CD4-positive, alpha-beta T cell (primary cell): ENCODE results near the gene DTNBP1. TPM values are rescaled to one million over a fixed set of nuclear protein-coding genes. Genes with fewer than 3 reads are reported as not detected.

ENCODE experiments used
- ATAC-seq: fragments of 200-7000 bp; cut with Tn5 transposase; one replicate; pipeline ENCODE4 v1.10.0; 2022; ENCODE audit warnings: mild to moderate bottlenecking; ENCODE audit not compliant: poor library complexity
- CTCF ChIA-PET: fragments of 350-600 bp; sonication (Branson Sonifier 250); formaldehyde crosslinking; loops from one replicate; lab custom pipeline; 2021; ENCODE audit warnings: antibody characterized with exemption, inconsistent platforms; lab: Charles Lee
- POLR2A ChIA-PET: fragments of 350-600 bp; sonication (Branson Sonifier 250); formaldehyde crosslinking; loops from one replicate; lab custom pipeline; 2021; ENCODE audit warnings: antibody characterized with exemption, inconsistent platforms; lab: Charles Lee
- DNase-seq, 14 experiments: peaks; one replicate each; pipeline ENCODE4 v3.0.0-alpha.2; 2013 to 2020; ENCODE audit warnings: mixed read lengths in 2 of 14
- H3K27ac ChIP-seq, 2 donors: one replicate each; pipeline versions ENCODE4 v1.5.1 to v1.7.0; 2013; ENCODE audit warnings: low read length in 2 of 2, low read depth in 1 of 2, mild to moderate bottlenecking in 1 of 2
- H3K27me3 ChIP-seq, 2 experiments: 1 replicate in 1 of 2; 2 replicates in 1 of 2; pipeline versions ENCODE4 v1.6.1 to v1.7.0; 2013; ENCODE audit warnings: low read length in 2 of 2, control low read depth in 1 of 2, mild to moderate bottlenecking in 1 of 2, moderate library complexity in 1 of 2; ENCODE audit not compliant: insufficient read depth in 2 of 2, control insufficient read depth in 1 of 2
- H3K36me3 ChIP-seq: one replicate; pipeline ENCODE4 v1.6.1; 2013; ENCODE audit warnings: low read length, control low read depth; ENCODE audit not compliant: insufficient read depth
- H3K4me1 ChIP-seq: one replicate; pipeline ENCODE4 v1.6.1; 2013; ENCODE audit warnings: low read length, control low read depth; ENCODE audit not compliant: insufficient read depth
- H3K4me3 ChIP-seq: one replicate; pipeline ENCODE4 v1.5.1; 2013; ENCODE audit warnings: mild to moderate bottlenecking, low read length, moderate library complexity
- H3K9me3 ChIP-seq, 2 experiments: 1 replicate in 1 of 2; 2 replicates in 1 of 2; pipeline versions ENCODE4 v1.6.1 to v1.7.0; 2013; ENCODE audit warnings: low read length in 2 of 2, mild to moderate bottlenecking in 2 of 2, control low read depth in 1 of 2, moderate library complexity in 1 of 2; ENCODE audit not compliant: control insufficient read depth in 1 of 2, insufficient read depth in 1 of 2
- H3K27ac Mint-ChIP-seq: one replicate; pipeline ENCODE4 v1.8.0; 2020; ENCODE audit warnings: mixed read lengths
- H3K27me3 Mint-ChIP-seq: one replicate; pipeline ENCODE4 v1.8.0; 2021; ENCODE audit warnings: mixed read lengths
- H3K36me3 Mint-ChIP-seq: one replicate; pipeline ENCODE4 v1.8.0; 2021; ENCODE audit warnings: low read depth, mixed read lengths
- H3K4me1 Mint-ChIP-seq: one replicate; pipeline ENCODE4 v1.8.0; 2021; ENCODE audit warnings: low read depth, mixed read lengths
- H3K4me3 Mint-ChIP-seq: one replicate; pipeline ENCODE4 v1.8.0; 2020; ENCODE audit warnings: mild to moderate bottlenecking, mixed read lengths
- H3K9me3 Mint-ChIP-seq: one replicate; pipeline ENCODE4 v1.8.0; 2020; ENCODE audit warnings: mixed read lengths
- intact Hi-C, 2 experiments: fragments of 100-400 bp; cut with DNase I in 1 of 2; cut with micrococcal nuclease in 1 of 2; formaldehyde crosslinking; loops; one replicate each; pipeline versions ENCODE4 v1.15.1 to v1.9.0; 2023 to 2025; cut with DNase I, micrococcal nuclease
- total RNA-seq, 174 experiments: library from RNA in 2 of 174; stranded (reverse) in 2 of 174; gene quantifications; one replicate each; pipeline ENCODE4 v1.2.3 and lab custom pipeline; 2021 to 2026
- TF ChIP-seq, protein P1 (sequence below): fragments of 200-600 bp; IDR thresholded peaks from one replicate; pipeline ENCODE4 v1.8.0; 2022; ENCODE audit warnings: antibody characterized with exemption, mild to moderate bottlenecking

DTNBP1 gene
- total RNA-seq, 2 experiments from 2014 or later: 14.5 to 14.7 TPM

DNA sequence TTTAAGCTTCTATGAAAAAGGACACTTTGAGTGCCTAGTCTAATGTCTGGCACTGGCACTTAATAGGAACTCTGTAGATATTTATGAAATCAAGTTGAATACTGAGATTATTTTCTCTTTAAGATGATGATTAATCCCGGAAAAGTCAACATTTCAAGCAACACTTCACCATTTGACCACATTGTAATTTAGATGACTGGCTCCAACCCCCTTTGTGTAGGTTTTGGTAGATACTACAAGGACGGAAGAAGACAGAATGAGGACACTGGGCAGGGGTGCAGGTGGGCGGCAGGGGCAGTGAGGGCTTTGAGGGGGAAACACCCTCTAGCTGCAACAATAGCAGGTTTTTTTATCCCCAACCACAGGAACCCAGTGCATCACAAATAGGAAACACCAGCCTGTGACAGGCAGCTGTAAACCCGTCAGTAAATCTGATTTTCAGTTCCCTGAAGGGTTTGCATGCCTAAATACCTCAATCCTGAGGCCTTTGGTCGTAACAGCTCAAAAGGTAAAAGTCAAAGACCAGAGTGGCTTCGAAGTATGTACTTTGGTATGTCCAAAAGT, 4.6 kb downstream of the DTNBP1 start:
- intact Hi-C loops: no loop called here
- TF ChIP-seq, protein P1, sequence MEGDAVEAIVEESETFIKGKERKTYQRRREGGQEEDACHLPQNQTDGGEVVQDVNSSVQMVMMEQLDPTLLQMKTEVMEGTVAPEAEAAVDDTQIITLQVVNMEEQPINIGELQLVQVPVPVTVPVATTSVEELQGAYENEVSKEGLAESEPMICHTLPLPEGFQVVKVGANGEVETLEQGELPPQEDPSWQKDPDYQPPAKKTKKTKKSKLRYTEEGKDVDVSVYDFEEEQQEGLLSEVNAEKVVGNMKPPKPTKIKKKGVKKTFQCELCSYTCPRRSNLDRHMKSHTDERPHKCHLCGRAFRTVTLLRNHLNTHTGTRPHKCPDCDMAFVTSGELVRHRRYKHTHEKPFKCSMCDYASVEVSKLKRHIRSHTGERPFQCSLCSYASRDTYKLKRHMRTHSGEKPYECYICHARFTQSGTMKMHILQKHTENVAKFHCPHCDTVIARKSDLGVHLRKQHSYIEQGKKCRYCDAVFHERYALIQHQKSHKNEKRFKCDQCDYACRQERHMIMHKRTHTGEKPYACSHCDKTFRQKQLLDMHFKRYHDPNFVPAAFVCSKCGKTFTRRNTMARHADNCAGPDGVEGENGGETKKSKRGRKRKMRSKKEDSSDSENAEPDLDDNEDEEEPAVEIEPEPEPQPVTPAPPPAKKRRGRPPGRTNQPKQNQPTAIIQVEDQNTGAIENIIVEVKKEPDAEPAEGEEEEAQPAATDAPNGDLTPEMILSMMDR: no peak
- H3K9me3 Mint-ChIP-seq: no peaks in the 10 kb centered on the region
- Histone ChIP-seq H3K36me3 (peaks cover 4% of the 10 kb centered on the region), H3K4me3 (no peak overlapping the region), H3K27me3 (no peaks in the 10 kb centered on the region), H3K9me3 (no peaks in the 10 kb centered on the region), H3K27ac (no peak overlapping the region), H3K4me1 (peaks cover 22% of the 10 kb centered on the region)
- POLR2A ChIA-PET: interaction anchor here (0.9 kb wide), 1 partner anchor 14 kb away, joined by 3 read pairs; no protein-coding TSS in a partner anchor
- H3K4me3 Mint-ChIP-seq: no peak overlapping the region
- H3K27ac Mint-ChIP-seq: no peak overlapping the region
- no peaks in the 10 kb centered on the region for H3K27me3 Mint-ChIP-seq
- CTCF ChIA-PET: interaction anchor here (1.1 kb wide), 1 partner anchor 35 kb away, joined by 4 read pairs; no protein-coding TSS in a partner anchor
- H3K4me1 Mint-ChIP-seq: peaks cover 55% of the 10 kb centered on the region
- ATAC-seq (no peak), DNase-seq (no peak)
- H3K36me3 Mint-ChIP-seq: peaks cover 4% of the 10 kb centered on the region

DNA sequence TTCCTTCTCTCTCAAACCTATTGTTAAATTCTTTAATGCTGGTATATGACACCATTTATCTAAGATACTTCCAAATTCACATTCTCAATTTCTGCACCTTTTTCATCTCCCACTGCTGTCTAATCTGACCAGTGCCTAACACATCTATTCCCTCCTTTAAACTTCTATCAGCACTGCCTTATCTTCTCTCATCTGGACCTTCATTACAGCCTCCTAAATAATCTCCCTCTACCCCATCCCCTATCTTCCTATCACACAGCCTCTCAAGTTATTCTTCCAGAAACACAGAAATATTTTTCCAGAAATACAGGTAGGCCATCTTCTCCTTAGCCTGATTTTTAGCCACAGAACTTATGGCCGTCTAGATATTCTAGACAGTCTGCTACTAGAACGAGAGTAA, 5.5 kb downstream of the DTNBP1 start:
- Mint-ChIP-seq H3K9me3 (no peaks in the 10 kb centered on the region), H3K4me1 (peaks cover 60% of the 10 kb centered on the region), H3K36me3 (peaks cover 7% of the 10 kb centered on the region), H3K27ac (no peak overlapping the region), H3K27me3 (no peaks in the 10 kb centered on the region), H3K4me3 (no peak overlapping the region)
- Histone ChIP-seq H3K4me1 (peaks cover 18% of the 10 kb centered on the region), H3K36me3 (peaks cover 4% of the 10 kb centered on the region), H3K9me3 (no peaks in the 10 kb centered on the region), H3K27ac (no peak overlapping the region), H3K27me3 (no peaks in the 10 kb centered on the region), H3K4me3 (no peak overlapping the region)
- ATAC-seq (no peak), DNase-seq (no peak)
- POLR2A ChIA-PET: no interaction called here
- TF ChIP-seq, protein P1: no peak
- CTCF ChIA-PET: no interaction called here
- intact Hi-C loops: no loop called here

DNA sequence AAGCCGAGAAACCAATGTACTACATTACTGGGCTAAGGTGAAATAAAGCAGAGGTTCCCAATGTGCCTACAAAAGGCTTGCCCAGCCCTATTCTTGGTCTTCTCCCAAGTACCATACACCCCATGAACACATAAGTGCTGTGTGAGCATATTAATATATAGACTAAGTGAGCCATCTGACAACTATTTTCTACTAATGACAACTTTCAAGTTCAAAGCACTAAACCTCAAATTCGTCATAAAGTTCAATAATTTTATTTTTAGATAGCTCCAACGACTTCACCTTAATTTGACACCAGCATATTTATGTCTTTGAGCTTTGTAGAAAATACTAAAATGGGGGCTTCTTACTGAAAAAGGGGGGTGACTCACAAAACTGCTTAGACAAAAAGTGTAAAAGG, 6.7 kb downstream of the DTNBP1 start:
- Histone ChIP-seq H3K27me3 (no peaks in the 10 kb centered on the region), H3K4me3 (no peak overlapping the region), H3K36me3 (peaks cover 4% of the 10 kb centered on the region), H3K27ac (no peak overlapping the region), H3K4me1 (peaks cover 8% of the 10 kb centered on the region), H3K9me3 (no peaks in the 10 kb centered on the region)
- intact Hi-C loops: no loop called here
- Mint-ChIP-seq H3K4me1 (peaks cover 55% of the 10 kb centered on the region), H3K4me3 (no peak overlapping the region), H3K36me3 (peaks cover 12% of the 10 kb centered on the region), H3K9me3 (no peaks in the 10 kb centered on the region), H3K27ac (no peak overlapping the region), H3K27me3 (no peaks in the 10 kb centered on the region)
- no peak for ATAC-seq
- ChIA-PET CTCF (no interaction called here), POLR2A (no interaction called here)
- TF ChIP-seq, protein P1: no peak
- DNase-seq: no peak
